Muscle layer of duodenum (tissue), 2 donors: ENCODE results near the gene MEMO1.
"Not testable (repeated sequence)": the region's sequence is repeated elsewhere in the genome, so short reads cannot be mapped to it uniquely, and the experiment has no call there.

Experiments
- H3K27ac ChIP-seq: one replicate; pipeline ENCODE4 v1.7.0; 2013; ENCODE audit warnings: mild to moderate bottlenecking, low read length
- H3K27me3 ChIP-seq: one replicate; pipeline ENCODE4 v1.7.0; 2013; ENCODE audit warnings: low read depth, mild to moderate bottlenecking, control low read depth, low read length
- H3K36me3 ChIP-seq, 2 donors: one replicate each; pipeline ENCODE4 v1.7.0; 2013; ENCODE audit warnings: low read length in 2 of 2, control low read depth in 1 of 2, mild to moderate bottlenecking in 1 of 2; ENCODE audit not compliant: insufficient read depth in 2 of 2, control insufficient read depth in 1 of 2
- H3K4me1 ChIP-seq, 2 donors: one replicate each; pipeline ENCODE4 v1.7.0; 2013; ENCODE audit warnings: low read length in 2 of 2, mild to moderate bottlenecking in 2 of 2, control low read depth in 1 of 2, moderate library complexity in 1 of 2; ENCODE audit not compliant: insufficient read depth in 2 of 2, control insufficient read depth in 1 of 2
- H3K4me3 ChIP-seq, 2 donors: one replicate each; pipeline ENCODE4 v1.7.0; 2013; ENCODE audit warnings: low read length in 2 of 2, low read depth in 1 of 2, mild to moderate bottlenecking in 1 of 2
- H3K9me3 ChIP-seq, 2 donors: one replicate each; pipeline ENCODE4 v1.7.0; 2013; ENCODE audit warnings: low read length in 2 of 2, control low read depth in 1 of 2, mild to moderate bottlenecking in 1 of 2; ENCODE audit not compliant: control insufficient read depth in 1 of 2
- donor health status: healthy.

MEMO1 gene

DNA sequence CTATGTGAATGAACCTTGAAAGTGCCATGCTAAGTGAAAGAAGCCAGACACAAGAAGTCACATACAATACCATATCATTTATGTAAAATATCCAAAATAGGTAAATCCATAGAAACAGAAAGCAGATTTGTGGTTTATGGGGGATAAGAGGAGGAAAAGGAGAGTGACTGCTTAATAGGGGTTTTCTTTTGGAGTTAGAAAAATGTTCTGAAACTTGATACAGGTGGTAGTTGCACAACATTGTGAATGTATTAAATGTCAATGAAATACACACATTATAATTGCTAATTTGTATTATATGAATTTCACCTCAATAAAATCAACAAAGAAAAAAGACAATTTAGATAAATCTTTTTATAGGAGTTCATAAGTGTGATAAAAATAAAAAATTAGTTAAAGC, 37.1 kb downstream of the MEMO1 start:
- H3K4me1 ChIP-seq = no peaks in the 10 kb centered on the region
- no peaks in the 10 kb centered on the region for H3K27me3 ChIP-seq
- H3K4me3 ChIP-seq = no peak overlapping the region
- H3K9me3 ChIP-seq = no peaks in the 10 kb centered on the region
- no peak overlapping the region for H3K27ac ChIP-seq
- H3K36me3 ChIP-seq = no peaks in the 10 kb centered on the region

DNA sequence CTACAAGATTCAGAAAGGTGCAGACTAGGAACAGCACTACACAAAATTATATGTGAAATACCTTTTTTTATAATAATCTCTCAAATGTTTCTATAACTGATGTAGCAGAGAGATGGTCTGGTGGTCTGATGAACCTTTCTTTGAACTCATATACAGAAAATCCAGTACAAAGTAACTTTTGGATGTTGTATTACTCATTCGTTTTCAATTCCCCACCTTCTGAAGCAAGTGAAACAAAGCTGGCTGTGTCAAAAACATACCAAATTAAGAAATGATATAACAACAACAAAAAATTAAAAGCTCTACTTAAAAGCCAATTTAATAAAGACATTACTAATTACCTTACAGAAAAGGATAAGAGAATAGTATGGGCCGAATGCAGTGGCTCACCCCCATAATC, 38.7 kb downstream of the MEMO1 start:
- H3K27me3 ChIP-seq = no peaks in the 10 kb centered on the region
- no peak overlapping the region for H3K27ac ChIP-seq
- no peaks in the 10 kb centered on the region for H3K4me1 ChIP-seq
- no peaks in the 10 kb centered on the region for H3K36me3 ChIP-seq
- H3K9me3 ChIP-seq = no peaks in the 10 kb centered on the region
- no peak overlapping the region for H3K4me3 ChIP-seq

DNA sequence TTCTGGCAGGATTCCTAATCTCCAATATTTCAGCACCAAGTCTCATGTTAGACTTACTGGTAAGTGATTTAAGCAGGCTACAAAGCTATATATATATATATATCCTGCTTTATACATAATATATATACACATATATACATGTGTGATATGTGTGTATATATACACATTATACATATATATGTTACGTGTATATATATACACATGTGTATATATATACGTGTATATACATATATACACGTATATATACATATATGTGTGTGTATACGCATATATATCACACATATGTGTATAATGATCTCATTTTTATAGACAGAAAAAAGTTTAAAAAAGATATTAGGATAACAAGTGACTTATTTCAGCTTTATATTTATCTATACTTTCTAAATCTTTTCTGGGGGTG, 41.6 kb downstream of the MEMO1 start:
- no peak overlapping the region for H3K27ac ChIP-seq
- no peaks in the 10 kb centered on the region for H3K27me3 ChIP-seq
- no peak overlapping the region for H3K4me3 ChIP-seq
- no peaks in the 10 kb centered on the region for H3K4me1 ChIP-seq
- no peaks in the 10 kb centered on the region for H3K9me3 ChIP-seq
- no peaks in the 10 kb centered on the region for H3K36me3 ChIP-seq

DNA sequence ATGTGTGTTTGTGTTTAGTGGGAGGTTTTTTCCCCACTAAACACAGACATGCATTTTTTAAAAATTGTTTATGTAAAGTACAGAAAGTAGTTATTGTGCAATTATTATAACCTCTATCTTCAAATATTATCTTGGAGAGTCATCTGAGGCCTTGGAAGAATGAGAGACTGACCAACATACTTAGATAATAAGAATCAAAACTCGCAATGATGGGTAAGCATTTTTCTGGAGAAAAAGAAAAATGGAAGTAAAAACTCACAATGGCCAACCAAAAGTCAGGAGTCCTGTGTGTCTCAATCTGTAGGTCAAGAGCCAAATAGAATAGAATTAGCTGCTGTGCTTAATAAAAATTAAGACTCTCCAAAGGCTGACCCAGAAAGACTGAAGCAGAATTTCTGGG, 43.0 kb downstream of the MEMO1 start:
- Histone ChIP-seq H3K27me3 (no peaks in the 10 kb centered on the region), H3K4me3 (no peak overlapping the region), H3K9me3 (no peaks in the 10 kb centered on the region), H3K27ac (no peak overlapping the region), H3K36me3 (no peaks in the 10 kb centered on the region), H3K4me1 (no peaks in the 10 kb centered on the region)

DNA sequence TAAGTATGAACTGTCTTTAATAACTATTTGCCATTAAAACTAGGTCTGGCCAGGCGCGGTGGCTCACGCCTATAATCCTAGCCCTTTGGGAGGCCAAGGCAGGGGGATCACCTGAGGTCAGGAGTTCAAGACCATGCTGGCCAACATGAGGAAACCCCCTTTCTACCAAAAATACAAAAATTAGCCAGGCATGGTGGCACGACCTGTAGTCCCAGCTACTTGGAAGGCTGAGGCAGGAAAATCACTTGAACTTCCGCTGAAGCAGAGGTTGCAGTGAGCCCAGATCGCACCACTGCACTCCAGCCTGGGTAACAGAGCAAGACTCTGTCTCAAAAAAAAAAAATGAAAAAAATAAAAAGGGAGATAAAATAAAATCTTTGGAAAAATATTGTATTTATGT, 44.4 kb downstream of the MEMO1 start:
- H3K4me1 ChIP-seq, H3K27ac ChIP-seq, H3K27me3 ChIP-seq, H3K4me3 ChIP-seq, H3K9me3 ChIP-seq, H3K36me3 ChIP-seq: not testable (repeated sequence)

DNA sequence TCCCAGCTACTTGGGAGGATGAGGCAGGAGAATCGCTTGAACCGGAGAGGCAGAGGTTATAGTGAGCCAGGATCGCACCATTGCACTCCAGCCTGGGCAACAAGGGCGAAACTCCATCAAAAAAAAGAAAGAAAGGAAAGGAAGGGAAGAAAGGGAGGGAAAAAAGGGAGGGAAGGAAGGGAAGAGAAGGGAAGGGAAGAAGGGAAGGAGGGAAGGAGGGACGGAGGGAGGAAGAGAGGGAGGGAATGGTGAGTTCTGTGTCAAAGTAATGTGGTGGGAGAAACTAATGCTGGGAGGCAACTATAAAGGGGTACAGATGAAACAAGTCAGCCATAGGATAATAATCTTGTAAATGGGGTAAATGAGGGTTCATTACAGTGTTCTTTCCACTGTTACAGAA, 45.7 kb downstream of the MEMO1 start:
- Histone ChIP-seq H3K4me1 (no peaks in the 10 kb centered on the region), H3K27me3 (no peaks in the 10 kb centered on the region)

DNA sequence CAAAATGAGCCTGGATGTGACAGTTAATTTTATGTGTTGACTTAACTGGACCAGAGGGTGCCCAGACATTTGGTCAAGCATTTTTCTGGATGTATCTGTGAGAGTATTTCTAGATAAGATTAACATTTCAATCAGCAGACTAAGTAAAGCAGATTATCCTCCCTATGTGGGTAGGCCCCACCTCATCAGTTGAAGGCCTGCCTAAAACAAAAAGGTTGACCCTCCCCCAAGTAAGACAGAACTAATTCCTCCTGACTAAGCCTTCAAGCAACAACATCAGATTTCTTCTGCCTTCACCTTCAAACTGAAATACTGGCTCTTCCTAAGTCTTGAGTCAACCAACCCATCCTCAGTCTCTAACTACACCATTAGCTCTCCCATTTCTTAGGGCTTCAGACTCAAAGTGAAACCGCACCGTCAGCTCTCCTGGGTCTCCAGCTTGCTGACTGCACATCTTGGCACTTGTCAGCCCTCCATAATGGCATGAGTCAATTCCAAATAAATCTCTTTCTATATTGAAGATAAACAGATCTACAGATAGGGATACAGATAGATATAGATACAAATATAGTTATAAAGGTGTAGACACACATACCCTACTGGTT, 47.9 kb downstream of the MEMO1 start:
- H3K4me3 ChIP-seq = no peak overlapping the region
- no peak overlapping the region for H3K27ac ChIP-seq
- no peaks in the 10 kb centered on the region for H3K36me3 ChIP-seq
- H3K27me3 ChIP-seq = no peaks in the 10 kb centered on the region
- H3K4me1 ChIP-seq = no peaks in the 10 kb centered on the region
- H3K9me3 ChIP-seq = no peaks in the 10 kb centered on the region

More for the DNA sequence above, 45.7 kb downstream of the MEMO1 start:
- no peak overlapping the region for H3K27ac ChIP-seq
- H3K9me3 ChIP-seq = no peaks in the 10 kb centered on the region
- H3K4me3 ChIP-seq = no peak overlapping the region
- H3K36me3 ChIP-seq = no peaks in the 10 kb centered on the region

DNA sequence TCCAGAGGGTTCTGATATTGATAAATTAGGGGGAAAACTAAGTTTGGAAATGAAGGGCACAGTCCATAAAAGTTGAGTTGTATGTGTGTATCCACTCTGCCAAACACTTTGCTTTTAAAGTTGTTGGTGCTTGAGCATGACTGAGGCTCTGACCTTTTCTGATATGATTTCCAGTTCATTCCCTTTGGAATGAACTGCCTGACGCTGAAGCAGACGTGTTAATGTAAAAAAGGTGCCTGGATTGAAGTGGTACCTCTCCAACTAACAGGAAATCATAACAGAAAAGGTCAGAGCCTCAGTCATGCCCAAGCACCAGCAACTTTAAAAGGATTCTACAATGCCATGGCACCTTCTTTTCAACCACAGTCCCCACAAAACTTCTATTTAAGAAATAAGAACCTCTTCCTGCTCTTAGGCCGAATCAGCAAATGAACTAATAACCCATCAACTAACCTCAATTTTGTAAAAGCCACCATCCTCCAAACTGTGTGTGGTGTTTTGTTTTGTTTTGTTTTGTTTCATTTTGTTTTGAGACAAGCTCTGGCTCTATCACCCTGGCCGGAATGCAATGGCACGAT, 52.6 kb downstream of the MEMO1 start:
- Histone ChIP-seq H3K36me3 (peaks cover 0 to 4% of the 10 kb centered on the region in 2 donors), H3K27ac (no peak overlapping the region), H3K27me3 (no peaks in the 10 kb centered on the region), H3K9me3 (no peaks in the 10 kb centered on the region), H3K4me3 (no peak overlapping the region), H3K4me1 (no peaks in the 10 kb centered on the region)

DNA sequence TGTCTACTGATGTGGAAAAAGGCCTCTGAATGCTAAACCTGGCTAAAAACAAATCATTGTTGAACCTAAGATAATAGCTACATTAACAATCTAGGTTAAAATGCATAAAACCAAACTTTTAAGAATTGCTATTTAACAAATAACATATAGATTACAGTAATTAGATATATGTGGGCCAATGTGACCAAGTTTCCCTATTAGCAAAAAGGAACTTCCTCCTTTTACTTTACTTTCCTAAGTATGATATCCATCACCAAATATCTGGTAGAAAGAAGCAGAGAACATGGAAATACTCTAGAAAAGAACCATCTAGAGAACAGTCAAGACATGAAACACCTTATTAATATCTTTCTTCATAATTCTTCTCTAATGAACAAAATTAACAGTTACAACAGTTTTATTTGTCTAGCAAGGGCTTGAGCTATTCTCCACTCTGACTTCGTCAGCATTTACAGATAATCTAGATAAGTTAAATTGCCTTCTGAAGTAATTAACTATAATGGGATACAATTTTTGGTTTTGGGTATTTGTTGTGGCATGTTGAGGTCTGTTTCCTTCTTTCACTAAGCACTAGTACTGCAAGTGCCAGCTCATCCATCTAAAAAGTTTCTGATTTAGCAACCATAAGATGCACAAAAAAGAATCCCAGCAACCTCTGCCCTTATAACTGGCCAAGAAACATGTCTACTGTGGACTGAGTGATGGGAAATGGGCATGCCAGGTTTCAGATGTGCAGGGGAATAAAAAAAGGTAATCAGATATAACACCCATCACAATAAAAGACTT, 53.3 kb downstream of the MEMO1 start:
- no peaks in the 10 kb centered on the region for H3K4me1 ChIP-seq
- H3K36me3 ChIP-seq = peaks cover 0 to 4% of the 10 kb centered on the region in 2 donors
- H3K9me3 ChIP-seq = no peaks in the 10 kb centered on the region
- H3K27ac ChIP-seq = no peak overlapping the region
- no peak overlapping the region for H3K4me3 ChIP-seq
- H3K27me3 ChIP-seq = no peaks in the 10 kb centered on the region

DNA sequence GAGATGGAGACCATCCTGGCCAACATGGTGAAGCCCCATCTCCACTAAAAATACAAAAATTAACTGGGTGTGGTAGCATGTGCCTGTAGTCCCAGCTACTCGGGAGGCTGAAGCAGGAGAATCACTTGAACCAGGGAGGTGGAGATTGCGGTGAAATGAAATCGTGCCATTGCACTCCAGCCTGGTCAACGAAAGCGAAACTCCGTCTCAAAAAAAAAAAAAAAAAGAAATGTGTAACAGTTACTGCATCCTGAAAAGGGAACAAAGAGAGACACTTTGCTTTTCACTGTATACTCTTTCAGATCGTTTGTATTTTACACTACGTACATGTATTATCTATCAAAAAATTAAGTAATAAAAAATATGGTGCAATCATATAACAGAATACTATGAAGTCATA, 53.9 kb downstream of the MEMO1 start:
- H3K4me1 ChIP-seq, H3K27me3 ChIP-seq, H3K27ac ChIP-seq, H3K36me3 ChIP-seq, H3K9me3 ChIP-seq, H3K4me3 ChIP-seq: not testable (repeated sequence)

DNA sequence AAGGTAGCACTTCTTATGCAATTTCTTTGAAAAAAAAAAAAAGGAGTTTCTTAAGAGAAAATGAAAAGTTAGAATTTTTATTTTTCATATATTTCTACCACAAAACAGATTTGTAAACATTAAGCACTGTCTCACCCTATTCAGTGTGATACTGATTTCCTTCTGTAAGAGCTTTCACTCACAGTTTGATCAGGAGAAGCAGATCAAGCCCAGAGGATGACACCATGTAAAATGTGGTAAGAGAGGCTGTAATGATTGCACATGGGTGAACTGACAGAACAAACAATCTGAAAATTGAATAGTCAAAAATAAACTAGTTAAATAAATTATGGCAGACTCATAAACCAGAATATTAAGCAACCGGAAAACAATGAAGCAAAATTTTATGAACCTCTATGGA, 54.5 kb downstream of the MEMO1 start:
- Histone ChIP-seq H3K36me3 (peaks cover 0 to 4% of the 10 kb centered on the region in 2 donors), H3K27me3 (no peaks in the 10 kb centered on the region), H3K27ac (no peak overlapping the region), H3K4me1 (no peaks in the 10 kb centered on the region), H3K9me3 (no peaks in the 10 kb centered on the region), H3K4me3 (no peak overlapping the region)
